Mucosa of descending colon (tissue), 3 donors: ENCODE measurements around the gene KPNA4. TPM values are rescaled to one million over a fixed set of nuclear protein-coding genes. Genes with fewer than 3 reads are reported as not detected.

Experiments
- ATAC-seq: fragments of 200-7000 bp; cut with Tn5 transposase; one replicate; pipeline ENCODE4 v1.9.1; 2020; ENCODE audit warnings: mild to moderate bottlenecking, moderate library complexity
- DNase-seq, 3 donors: peaks; one replicate each; pipeline ENCODE4 v3.0.0-alpha.2; 2020
- H3K36me3 ChIP-seq: fragments of 200-600 bp; one replicate; pipeline ENCODE4 v1.8.0; 2021; ENCODE audit warnings: low read depth, mild to moderate bottlenecking
- H3K4me1 ChIP-seq: fragments of 200-600 bp; one replicate; pipeline ENCODE4 v1.8.0; 2021; ENCODE audit warnings: low read depth, mild to moderate bottlenecking
- H3K4me3 ChIP-seq: fragments of 200-600 bp; one replicate; pipeline ENCODE4 v1.8.0; 2021; ENCODE audit warnings: mild to moderate bottlenecking
- H3K9me3 ChIP-seq: fragments of 200-600 bp; one replicate; pipeline ENCODE4 v1.8.0; 2021; ENCODE audit warnings: mild to moderate bottlenecking
- CTCF ChIP-seq: fragments of 200-600 bp; IDR thresholded peaks from one replicate; pipeline ENCODE4 v1.8.0; 2022; ENCODE audit warnings: antibody characterized with exemption, mild to moderate bottlenecking
- intact Hi-C, 2 donors: fragments of 100-400 bp; cut with DNase I in 1 of 2; cut with micrococcal nuclease in 1 of 2; formaldehyde crosslinking; loops; one replicate each; pipeline versions ENCODE4 v1.11.0 to v1.11.1; 2022; cut with DNase I, micrococcal nuclease
- total RNA-seq, 3 donors: library from RNA; stranded (reverse); fragmentation: NEBNext Ultra II Directional in 2 of 3; extraction: Animal tissue kit (Norgen Biotek cat#: 25700) in 2 of 3; gene quantifications; one replicate each; pipeline versions ENCODE4 v1.2.1 to v1.2.4, GENCODE V29; 2021 to 2023
- donor health status: DM: no; HTN: no; CAD: no; lungs with moderate emphysema.
- donor health status: DM: no; HTN: no; CAD: no.
- donor health status: DM: no; HTN: yes; CAD: no.

The KPNA4 gene
- total RNA-seq, 3 donors from 2014 or later = 46.2 to 91.0 (median 48.1) TPM

- Histone ChIP-seq H3K36me3 (no peaks in the 10 kb centered on the region), H3K9me3 (no peaks in the 10 kb centered on the region), H3K4me1 (no peaks in the 10 kb centered on the region), H3K4me3 (no peak overlapping the region)
- ATAC-seq (no peak), DNase-seq (no peak)
- no peak for TF ChIP-seq CTCF
- intact Hi-C loops = no loop called here
Measured at GRCh38 chr3:160498202-160498601, 67.2 kb downstream of the KPNA4 start.

GRCh38 chr3:160490166-160490565 is 75.2 kb downstream of the KPNA4 start:
- ATAC-seq = no peak

DNA sequence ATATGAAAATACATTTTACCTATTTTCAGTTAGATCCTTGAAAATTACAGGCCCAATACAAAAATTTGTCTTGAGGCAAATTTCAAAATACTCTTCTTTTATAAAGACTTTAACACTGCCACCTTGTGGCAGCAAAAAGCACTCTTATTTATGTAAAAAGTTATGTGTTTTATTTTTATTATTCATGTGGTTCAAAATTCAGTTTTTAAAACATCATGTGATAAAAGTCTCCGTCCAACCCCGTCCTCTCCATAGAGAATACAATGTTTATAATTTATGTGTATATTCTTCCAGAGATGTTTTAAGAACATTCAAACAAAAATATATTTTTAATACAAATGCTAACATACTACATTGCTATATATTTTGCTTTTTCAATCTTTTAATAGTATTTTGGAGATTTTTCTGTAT is 78.9 kb downstream of the KPNA4 start:
- no peaks in the 10 kb centered on the region for H3K4me1 ChIP-seq
- H3K36me3 ChIP-seq = no peaks in the 10 kb centered on the region
- peak; percentile 52 for TF ChIP-seq CTCF
- ATAC-seq (no peak), DNase-seq (peak in 1 of 3 donors; percentile 35)
- no peak overlapping the region for H3K4me3 ChIP-seq
- intact Hi-C loops = no loop called here
- no peaks in the 10 kb centered on the region for H3K9me3 ChIP-seq

More at GRCh38 chr3:160490166-160490565, 75.2 kb downstream of the KPNA4 start:
- H3K4me1 ChIP-seq = no peaks in the 10 kb centered on the region
- H3K4me3 ChIP-seq = no peak overlapping the region
- H3K9me3 ChIP-seq = no peaks in the 10 kb centered on the region
- no peak for DNase-seq
- H3K36me3 ChIP-seq = no peaks in the 10 kb centered on the region
- intact Hi-C loops = no loop called here
- TF ChIP-seq CTCF = no peak

DNA sequence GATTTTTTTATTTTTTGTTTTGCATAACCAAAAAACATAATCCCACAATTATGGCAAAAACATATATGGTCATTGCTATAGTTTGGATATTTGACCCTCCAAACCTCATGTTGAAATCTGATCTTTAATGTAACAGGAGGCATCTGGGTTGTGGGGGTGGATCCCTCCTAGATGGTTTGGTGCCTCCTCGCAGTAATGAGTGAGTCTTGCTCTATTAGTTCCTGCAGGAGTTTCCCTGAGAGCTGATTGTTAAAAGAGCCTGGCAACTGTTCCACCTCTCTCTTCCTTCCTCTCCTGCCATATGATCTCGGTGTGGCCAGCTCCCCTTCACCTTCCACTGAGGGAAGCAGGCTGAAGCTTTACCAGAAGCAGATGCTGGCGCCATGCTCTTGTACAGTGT is 82.6 kb downstream of the KPNA4 start:
- H3K36me3 ChIP-seq = no peaks in the 10 kb centered on the region
- H3K4me1 ChIP-seq = no peaks in the 10 kb centered on the region
- no peak for TF ChIP-seq CTCF
- DNase-seq (no peak), ATAC-seq (no peak)
- intact Hi-C loops = no loop called here
- H3K4me3 ChIP-seq = no peak overlapping the region
- no peaks in the 10 kb centered on the region for H3K9me3 ChIP-seq

GRCh38 chr3:160481856-160482255 is 83.5 kb downstream of the KPNA4 start:
- intact Hi-C loops = no loop called here
- H3K9me3 ChIP-seq = no peaks in the 10 kb centered on the region
- H3K36me3 ChIP-seq = no peaks in the 10 kb centered on the region
- ATAC-seq = no peak
- no peaks in the 10 kb centered on the region for H3K4me1 ChIP-seq
- no peak for DNase-seq
- no peak overlapping the region for H3K4me3 ChIP-seq
- TF ChIP-seq CTCF = no peak

- ATAC-seq (no peak), DNase-seq (no peak)
- TF ChIP-seq CTCF = no peak
- Histone ChIP-seq H3K36me3 (no peaks in the 10 kb centered on the region), H3K4me1 (no peaks in the 10 kb centered on the region), H3K4me3 (no peak overlapping the region), H3K9me3 (no peaks in the 10 kb centered on the region)
- intact Hi-C loops = no loop called here
Measured at GRCh38 chr3:160480931-160481330, 84.4 kb downstream of the KPNA4 start.
